GM12891 (cell line): ENCODE data around the gene COG1.

Source experiments
- DNase-seq: peaks from one replicate; pipeline ENCODE4 v3.0.0; 2011; ENCODE audit warnings: low spot score; ENCODE audit not compliant: insufficient read length
- FAIRE-seq: peaks from 2 replicates; lab custom pipeline; 2011; peaks lifted over from hg19 to GRCh38; lab: Jason Lieb, UNC
- PAX5 ChIP-seq: IDR thresholded peaks from 2 replicates; pipeline ENCODE4 v1.6.1; 2011; ENCODE audit warnings: low read length, moderate library complexity, mild to moderate bottlenecking; ENCODE audit not compliant: insufficient read depth, severe bottlenecking
- POLR2A ChIP-seq: IDR thresholded peaks from 2 replicates; pipeline ENCODE4 v1.6.1; 2011; ENCODE audit warnings: low read depth, low read length, control low read depth
- POLR2AphosphoS5 ChIP-seq: IDR thresholded peaks from 2 replicates; pipeline ENCODE4 v1.6.1; 2011; ENCODE audit warnings: low read depth, low read length, control low read depth
- POU2F2 ChIP-seq: IDR thresholded peaks from 2 replicates; pipeline ENCODE4 v1.6.1; 2011; ENCODE audit warnings: low read depth, mild to moderate bottlenecking, control low read depth, low read length, moderate library complexity
- SPI1 ChIP-seq: IDR thresholded peaks from 2 replicates; pipeline ENCODE4 v1.6.1; 2011; ENCODE audit warnings: low read depth, low read length, control low read depth
- TAF1 ChIP-seq: IDR thresholded peaks from 2 replicates; pipeline ENCODE4 v1.6.1; 2011; ENCODE audit warnings: low read depth, low read length, control low read depth

Gene COG1

GRCh38 chr17:73188011-73188410 is 4.8 kb upstream of the COG1 start:
- DNase-seq (no peak), FAIRE-seq (no peak)
- TF ChIP-seq SPI1 (no peak), TAF1 (no peak), PAX5 (no peak), POLR2A (no peak), POU2F2 (no peak), POLR2AphosphoS5 (no peak)

GRCh38 chr17:73189417-73190099 is 3.3 kb upstream of the COG1 start:
- DNase-seq (no peak), FAIRE-seq (peak; percentile 28)
- TF ChIP-seq SPI1 (no peak), POU2F2 (no peak), POLR2A (no peak), PAX5 (no peak), POLR2AphosphoS5 (no peak), TAF1 (no peak)

GRCh38 chr17:73191443-73192205 is 1.2 kb upstream of the COG1 start:
- DNase-seq (peak; percentile 56), FAIRE-seq (peak; percentile 52)
- no peak for TF ChIP-seq PAX5
- TF ChIP-seq POLR2AphosphoS5 = no peak
- TF ChIP-seq POLR2A = no peak
- TF ChIP-seq POU2F2 = no peak
- TF ChIP-seq TAF1 = no peak; the same call in 1 of the 2 replicates
- TF ChIP-seq SPI1 = no peak

- DNase-seq = peak; percentile 71
- peak; percentile 82 for FAIRE-seq
- TF ChIP-seq POLR2AphosphoS5 = no peak
- no peak for TF ChIP-seq POU2F2
- peak; percentile 63; the same call in 1 of the 2 replicates for TF ChIP-seq POLR2A
Observed at GRCh38 chr17:73192206-73192893, 505 bp upstream of the COG1 start.

GRCh38 chr17:73194514-73195222 is 1.8 kb downstream of the COG1 start:
- TF ChIP-seq TAF1 (no peak), POLR2AphosphoS5 (no peak), SPI1 (no peak), POU2F2 (no peak), POLR2A (no peak), PAX5 (no peak)
- DNase-seq (no peak), FAIRE-seq (no peak)

- no peak for TF ChIP-seq TAF1
- no peak for TF ChIP-seq POLR2AphosphoS5
- TF ChIP-seq POLR2A = no peak
- TF ChIP-seq POU2F2 = no peak
- TF ChIP-seq PAX5 = no peak
- TF ChIP-seq SPI1 = no peak
- no peak for DNase-seq
- FAIRE-seq = no peak
Observed at GRCh38 chr17:73196500-73196899, 3.6 kb downstream of the COG1 start.

- FAIRE-seq = no peak
- TF ChIP-seq PAX5 (no peak), SPI1 (no peak), POLR2AphosphoS5 (no peak), POU2F2 (no peak), POLR2A (no peak), TAF1 (no peak)
Observed at GRCh38 chr17:73197161-73197560, 4.3 kb downstream of the COG1 start.

GRCh38 chr17:73198201-73198929 is 5.5 kb downstream of the COG1 start:
- no peak for FAIRE-seq
- TF ChIP-seq POLR2AphosphoS5 (no peak), TAF1 (no peak), PAX5 (no peak)
- no peak for DNase-seq

More at GRCh38 chr17:73197161-73197560, 4.3 kb downstream of the COG1 start:
- no peak for DNase-seq

- no peak for TF ChIP-seq SPI1
- no peak for TF ChIP-seq PAX5
- DNase-seq = no peak
- FAIRE-seq = no peak
Observed at GRCh38 chr17:73198930-73199260, 6.0 kb downstream of the COG1 start.
